ENCODE measurements around the gene GPR152. TPM values are rescaled to one million over a fixed set of nuclear protein-coding genes. Genes with fewer than 3 reads are reported as not detected.
A peak's percentile ranks its signal among the peaks of the same experiment; 100 is the strongest.

Gene GPR152
- polyA plus RNA-seq, 3 donors, result not detected

DNA sequence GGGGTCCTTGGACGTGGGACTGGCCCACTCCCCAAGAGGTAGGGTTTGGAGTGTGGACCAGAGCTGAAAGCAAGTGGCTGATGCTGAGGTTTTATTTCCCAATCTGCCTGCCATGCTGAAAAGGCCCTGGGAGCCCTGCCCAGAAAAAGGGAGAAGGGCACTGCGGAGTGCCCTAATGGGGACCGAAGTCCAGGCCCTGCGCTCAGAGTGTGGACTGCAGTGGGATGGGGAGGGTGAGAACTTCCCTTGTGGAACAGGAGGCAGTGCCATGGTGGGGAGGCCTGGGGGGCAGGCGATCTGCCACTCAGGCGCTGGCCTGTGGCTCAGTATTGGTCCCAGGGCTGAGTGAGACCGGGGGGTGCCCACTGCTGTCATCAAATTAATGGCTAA, 4.3 kb downstream of the GPR152 start:
- no peak for DNase-seq
- Histone ChIP-seq H3K36me3 (replicated peaks in 1 of 2; ENCODE audit: control insufficient read depth in 1 of 2, insufficient read depth in 2 of 2, low read length in 2 of 2) (no peaks in the 10 kb centered on the region), H3K9me3 (replicated peaks in 1 of 2; ENCODE audit: control insufficient read depth in 1 of 2, insufficient read depth in 1 of 2, low read length in 2 of 2) (no peaks in the 10 kb centered on the region), H3K79me2 (ENCODE audit: insufficient read depth, low read length) (no peaks in the 10 kb centered on the region), H4K20me1 (ENCODE audit: insufficient read depth, low read length) (no peaks in the 10 kb centered on the region), H3K27ac (ENCODE audit: low read depth in 1 of 2, low read length in 2 of 2) (no peak overlapping the region), H3K27me3 (ENCODE audit: control insufficient read depth in 2 of 2, insufficient read depth in 2 of 2, low read length in 2 of 2) (no peaks in the 10 kb centered on the region), H3K4me3 (replicated peaks in 1 of 3; ENCODE audit: low read depth in 2 of 3, low read length in 3 of 3) (no peak overlapping the region), H3K4me1 (ENCODE audit: control insufficient read depth in 1 of 2, insufficient read depth in 2 of 2, low read length in 2 of 2) (peaks cover 38 to 56% of the 10 kb centered on the region in 2 donors), H3K9ac (ENCODE audit: insufficient read depth, low read length, poor library complexity, severe bottlenecking) (no peak overlapping the region), H2AFZ (ENCODE audit: insufficient read depth, low read depth, low read length, poor library complexity, severe bottlenecking) (no peak overlapping the region), H3K4me2 (replicated peaks; ENCODE audit: extremely low read depth, low read length, poor library complexity, severe bottlenecking) (no peak overlapping the region)
- peaks cover 3% of the 10 kb centered on the region in 2 donors for H3K36me3 Mint-ChIP-seq
- WGBS (ENCODE audit: insufficient coverage), result 96% methylated on average over 5 of the region's 7 CpGs
- no peak overlapping the region for H3K4me3 Mint-ChIP-seq
- intact Hi-C loops (cut with micrococcal nuclease), result no loop called here
- H3K27me3 Mint-ChIP-seq (ENCODE audit: low read depth in 3 of 3), result peaks cover 3 to 4% (median 3%) of the 10 kb centered on the region in 3 donors
- H3K4me1 Mint-ChIP-seq, result peaks cover 41% of the 10 kb centered on the region
- TF ChIP-seq CTCF (IDR thresholded peaks at IDR 0.05), result no peak
- no peak overlapping the region for H3K27ac Mint-ChIP-seq
- H3K9me3 Mint-ChIP-seq, result no peaks in the 10 kb centered on the region

DNA sequence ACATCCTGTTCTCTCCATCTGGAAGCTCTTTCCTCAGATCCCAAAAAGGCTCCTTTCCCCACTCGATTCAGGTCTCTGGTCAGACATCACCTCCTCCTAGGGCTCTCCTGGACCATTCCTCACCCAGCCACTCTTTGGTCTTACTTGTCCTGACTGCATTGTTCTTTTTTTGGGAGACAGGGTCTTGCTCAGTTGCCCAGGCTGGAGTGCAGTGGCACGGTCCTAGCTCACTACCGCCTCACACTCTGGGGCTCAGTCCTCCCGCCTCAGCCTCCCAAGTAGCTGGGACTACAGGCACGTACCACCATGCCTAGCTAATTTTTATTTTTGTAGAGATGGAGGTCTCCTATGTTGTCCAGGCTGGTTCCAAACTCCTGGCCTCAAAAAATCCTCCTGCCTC, 7.0 kb downstream of the GPR152 start:
- no peak for DNase-seq
- 100% methylated on average over 3 of the region's 5 CpGs for WGBS (ENCODE audit: insufficient coverage)
- Histone ChIP-seq H3K36me3 (replicated peaks in 1 of 2; ENCODE audit: control insufficient read depth in 1 of 2, insufficient read depth in 2 of 2, low read length in 2 of 2) (peaks cover under 1 to 15% of the 10 kb centered on the region in 2 donors), H3K79me2 (ENCODE audit: insufficient read depth, low read length) (no peaks in the 10 kb centered on the region), H3K4me1 (ENCODE audit: control insufficient read depth in 1 of 2, insufficient read depth in 2 of 2, low read length in 2 of 2) (peaks cover 44 to 67% of the 10 kb centered on the region in 2 donors), H3K9me3 (replicated peaks in 1 of 2; ENCODE audit: control insufficient read depth in 1 of 2, insufficient read depth in 1 of 2, low read length in 2 of 2) (no peaks in the 10 kb centered on the region), H3K4me2 (replicated peaks; ENCODE audit: extremely low read depth, low read length, poor library complexity, severe bottlenecking) (no peak overlapping the region), H3K9ac (ENCODE audit: insufficient read depth, low read length, poor library complexity, severe bottlenecking) (no peak overlapping the region), H4K20me1 (ENCODE audit: insufficient read depth, low read length) (peaks cover 23% of the 10 kb centered on the region), H3K4me3 (replicated peaks in 1 of 3; ENCODE audit: low read depth in 2 of 3, low read length in 3 of 3) (no peak overlapping the region), H3K27ac (ENCODE audit: low read depth in 1 of 2, low read length in 2 of 2) (no peak overlapping the region), H3K27me3 (ENCODE audit: control insufficient read depth in 2 of 2, insufficient read depth in 2 of 2, low read length in 2 of 2) (no peaks in the 10 kb centered on the region), H2AFZ (ENCODE audit: insufficient read depth, low read depth, low read length, poor library complexity, severe bottlenecking) (no peak overlapping the region)
- H3K4me1 Mint-ChIP-seq, result peaks cover 58% of the 10 kb centered on the region
- no peaks in the 10 kb centered on the region for H3K9me3 Mint-ChIP-seq
- peaks cover 3 to 4% (median 3%) of the 10 kb centered on the region in 3 donors for H3K27me3 Mint-ChIP-seq (ENCODE audit: low read depth in 3 of 3)
- H3K27ac Mint-ChIP-seq, result peak overlapping the region in 1 of 7 donors; percentile 78
- peaks cover 18 to 21% of the 10 kb centered on the region in 2 donors for H3K36me3 Mint-ChIP-seq
- intact Hi-C loops (cut with micrococcal nuclease), result no loop called here
- TF ChIP-seq CTCF (IDR thresholded peaks at IDR 0.05), result no peak
- peak overlapping the region in 1 of 2 donors; percentile 8 for H3K4me3 Mint-ChIP-seq

Measured in CD14-positive monocyte (primary cell).